GM23248 (cell line): Measurements from ENCODE around the gene HUWE1. TPM values are rescaled to one million over a fixed set of nuclear protein-coding genes. Genes with fewer than 3 reads are reported as not detected.
"Not testable (repeated sequence)": the region's sequence is repeated elsewhere in the genome, so short reads cannot be mapped to it uniquely, and the experiment has no call there.

Experiments used
- DNase-seq: peaks from one replicate; pipeline ENCODE4 v3.0.0-alpha.2; 2015
- H2AFZ ChIP-seq: fragments of 200-600 bp; sonication (generic); 2 replicates; pipeline ENCODE4 v1.6.1; 2016; ENCODE audit warnings: antibody characterized with exemption
- H3F3A ChIP-seq: fragments of 200-600 bp; sonication (generic); 2 replicates; pipeline ENCODE4 v1.6.1; 2016; ENCODE audit warnings: mild to moderate bottlenecking, antibody characterized with exemption, mixed run types; ENCODE audit not compliant: insufficient read depth
- H3K27ac ChIP-seq: fragments of 200-600 bp; sonication (generic); 2 replicates; pipeline ENCODE4 v1.5.1; 2016; ENCODE audit warnings: mild to moderate bottlenecking
- H3K27me3 ChIP-seq: fragments of 200-600 bp; sonication (generic); replicated peaks from 2 replicates; pipeline ENCODE4 v1.6.1; 2016; ENCODE audit warnings: mild to moderate bottlenecking; ENCODE audit not compliant: insufficient read depth
- H3K36me3 ChIP-seq: fragments of 200-600 bp; sonication (generic); 2 replicates; pipeline ENCODE4 v1.6.1; 2016; ENCODE audit warnings: low read depth, mild to moderate bottlenecking
- H3K4me1 ChIP-seq: fragments of 200-600 bp; sonication (generic); 2 replicates; pipeline ENCODE4 v1.6.1; 2016; ENCODE audit warnings: mild to moderate bottlenecking; ENCODE audit not compliant: insufficient read depth
- H3K4me2 ChIP-seq: fragments of 200-600 bp; sonication (generic); one replicate; pipeline ENCODE4 v1.6.1; 2016; ENCODE audit warnings: mild to moderate bottlenecking; ENCODE audit not compliant: unreplicated experiment
- H3K4me3 ChIP-seq: fragments of 200-600 bp; sonication (generic); 2 replicates; pipeline ENCODE4 v1.5.1; 2016; ENCODE audit warnings: mild to moderate bottlenecking
- H3K79me2 ChIP-seq: fragments of 200-600 bp; sonication (generic); 2 replicates; pipeline ENCODE4 v1.6.1; 2016; ENCODE audit warnings: mild to moderate bottlenecking; ENCODE audit not compliant: insufficient read depth
- H3K9ac ChIP-seq: fragments of 200-600 bp; sonication (generic); 2 replicates; pipeline ENCODE4 v1.6.1; 2016; ENCODE audit warnings: mild to moderate bottlenecking
- H3K9me2 ChIP-seq: fragments of 200-600 bp; sonication (generic); 2 replicates; pipeline ENCODE4 v1.6.1; 2016; ENCODE audit warnings: mixed run types, mild to moderate bottlenecking, moderate library complexity; ENCODE audit not compliant: insufficient read depth
- H3K9me3 ChIP-seq: fragments of 200-600 bp; sonication (generic); one replicate; pipeline ENCODE4 v1.6.1; 2017; ENCODE audit warnings: low read depth
- H4K20me1 ChIP-seq: fragments of 200-600 bp; sonication (generic); 2 replicates; pipeline ENCODE4 v1.6.0; 2016; ENCODE audit not compliant: insufficient read depth
- EZH2 ChIP-seq: fragments of 200-600 bp; sonication (generic); IDR thresholded peaks from 2 replicates; pipeline ENCODE4 v1.6.1; 2018; ENCODE audit warnings: antibody characterized with exemption, mild to moderate bottlenecking; ENCODE audit not compliant: insufficient read depth, poor library complexity, severe bottlenecking
- EZH2phosphoT487 ChIP-seq: fragments of 200-600 bp; sonication (generic); IDR thresholded peaks from 2 replicates; pipeline ENCODE4 v1.6.1; 2018; ENCODE audit warnings: antibody characterized with exemption, moderate library complexity, mild to moderate bottlenecking, low read depth; ENCODE audit not compliant: insufficient read depth
- WGBS, 2 experiments: methylation state at CpG; one replicate each; pipeline ENCODE4 v1.1.6; 2015 to 2017; ENCODE audit warnings: low lambda C conversion rate in 2 of 2, low coverage in 1 of 2; ENCODE audit errors: missing lambda C conversion rate in 2 of 2; 5-methylcytosine and 5-hydroxymethylcytosine counted together
- in situ Hi-C: fragments of 300-500 bp; cut with MboI; formaldehyde crosslinking; loops from 2 replicates; pipeline ENCODE4 v1.15.0; 2020
- polyA plus RNA-seq: library from polyadenylated mRNA; unstranded; fragments of >200 nt; fragmentation: Nextera tagmentation; extraction: Ambion mirVana; gene quantifications from 2 replicates; pipeline ENCODE4 v1.2.1, GENCODE V29; 2016
- total RNA-seq: library from RNA; depleted of rRNA; stranded (reverse); fragments of >200 nt; shearing (Covaris generic); gene quantifications from 2 replicates; pipeline ENCODE4 v1.2.3, GENCODE V29; 2014

HUWE1 gene
- total and polyA plus RNA-seq, 2 experiments from 2014 or later: 29.8 to 71.2 TPM

- DNase-seq: no peak
- in situ Hi-C loops: no loop called here
- Histone ChIP-seq H3K79me2 (no peaks in the 10 kb centered on the region), H3F3A (peaks cover 6% of the 10 kb centered on the region; the same call in 1 of the 2 replicates), H3K9me3 (no peaks in the 10 kb centered on the region), H4K20me1 (no peaks in the 10 kb centered on the region), H3K27me3 (no peaks in the 10 kb centered on the region), H3K36me3 (no peaks in the 10 kb centered on the region), H2AFZ (no peak overlapping the region), H3K9ac (no peak overlapping the region), H3K9me2 (no peaks in the 10 kb centered on the region), H3K4me2 (no peak overlapping the region), H3K4me1 (peaks cover 11% of the 10 kb centered on the region; the same call in 1 of the 2 replicates), H3K27ac (no peak overlapping the region), H3K4me3 (no peak overlapping the region)
- WGBS, 2 experiments: 47 to 50% methylated on average over 2 of the region's 5 CpGs
- TF ChIP-seq EZH2 (no peak), EZH2phosphoT487 (no peak)
Observed at GRCh38 chrX:53724872-53725271, 38.4 kb upstream of the HUWE1 start.

GRCh38 chrX:53723381-53723780 is 36.9 kb upstream of the HUWE1 start:
- TF ChIP-seq EZH2 (no peak), EZH2phosphoT487 (no peak)
- Histone ChIP-seq H3K36me3 (no peaks in the 10 kb centered on the region), H3K27ac (no peak overlapping the region), H3F3A (peaks cover 6% of the 10 kb centered on the region; the same call in 1 of the 2 replicates), H3K4me2 (no peak overlapping the region), H3K9me2 (no peaks in the 10 kb centered on the region), H4K20me1 (no peaks in the 10 kb centered on the region), H3K9ac (no peak overlapping the region), H3K79me2 (no peaks in the 10 kb centered on the region), H3K9me3 (no peaks in the 10 kb centered on the region), H3K27me3 (no peaks in the 10 kb centered on the region), H2AFZ (no peak overlapping the region), H3K4me3 (no peak overlapping the region), H3K4me1 (peaks cover 10% of the 10 kb centered on the region; the same call in 1 of the 2 replicates)
- in situ Hi-C loops: no loop called here
- WGBS, 2 experiments: 73 to 77% methylated on average over 4 of the region's 4 CpGs
- DNase-seq: no peak

- H3K4me1 ChIP-seq, H3F3A ChIP-seq, H3K4me2 ChIP-seq, H3K9ac ChIP-seq, H3K27me3 ChIP-seq, in situ Hi-C loops, H3K36me3 ChIP-seq, H3K27ac ChIP-seq, H3K9me2 ChIP-seq, H3K4me3 ChIP-seq, DNase-seq, H3K9me3 ChIP-seq, H3K79me2 ChIP-seq, H4K20me1 ChIP-seq, H2AFZ ChIP-seq: not testable (repeated sequence)
- WGBS, 2 experiments: 100% methylated on average over 2 to 13 of the region's 32 CpGs
Observed at GRCh38 chrX:53721610-53722009, 35.1 kb upstream of the HUWE1 start.

- H3K9me2 ChIP-seq, H3K4me1 ChIP-seq, H3K4me3 ChIP-seq, H4K20me1 ChIP-seq, H3K27ac ChIP-seq, H3K36me3 ChIP-seq, in situ Hi-C loops, H3K9me3 ChIP-seq, H3K9ac ChIP-seq, H3K4me2 ChIP-seq, DNase-seq, H2AFZ ChIP-seq, H3K79me2 ChIP-seq, H3K27me3 ChIP-seq, H3F3A ChIP-seq: not testable (repeated sequence)
- WGBS, 2 experiments: 60 to 88% methylated on average over 2 to 6 of the region's 7 CpGs
Observed at GRCh38 chrX:53719666-53720065, 33.1 kb upstream of the HUWE1 start.

- TF ChIP-seq EZH2phosphoT487: no peak
- TF ChIP-seq EZH2: no peak
- no peaks in the 10 kb centered on the region for H3K9me3 ChIP-seq
- H4K20me1 ChIP-seq: no peaks in the 10 kb centered on the region
- no peak overlapping the region for H2AFZ ChIP-seq
- H3K4me2 ChIP-seq: no peak overlapping the region
- H3F3A ChIP-seq: no peaks in the 10 kb centered on the region
- no peaks in the 10 kb centered on the region for H3K9me2 ChIP-seq
- no peaks in the 10 kb centered on the region for H3K79me2 ChIP-seq
- H3K9ac ChIP-seq: no peak overlapping the region
- no peak overlapping the region for H3K27ac ChIP-seq
- peaks cover 11% of the 10 kb centered on the region for H3K4me1 ChIP-seq
- in situ Hi-C loops: no loop called here
- H3K27me3 ChIP-seq: no peaks in the 10 kb centered on the region
- H3K4me3 ChIP-seq: no peak overlapping the region
- no peaks in the 10 kb centered on the region for H3K36me3 ChIP-seq
- no peak for DNase-seq
Observed at GRCh38 chrX:53718073-53718472, 31.6 kb upstream of the HUWE1 start.
